Panc1 (cell line): ENCODE results near the gene SBF2. TPM values are rescaled to one million over a fixed set of nuclear protein-coding genes. Genes with fewer than 3 reads are reported as not detected.

Experiments used
- ATAC-seq: fragments of 200-7000 bp; cut with Tn5 transposase; 2 replicates; pipeline ENCODE4 v1.9.1; 2020; ENCODE audit warnings: mild to moderate bottlenecking, moderate library complexity
- BruUV-seq: library from RNA; stranded (reverse); fragments of 400-500 nt; replicated peaks from 2 replicates; lab custom pipeline; 2021; lab: Mats Ljungman, UMichigan
- CTCF ChIA-PET: fragments of 300-600 bp; sonication (Branson Sonifier 250); formaldehyde crosslinking; loops from one replicate; lab custom pipeline; 2022; ENCODE audit warnings: antibody characterized with exemption; lab: Charles Lee
- POLR2A ChIA-PET: fragments of 300-600 bp; sonication (Branson Sonifier 250); formaldehyde crosslinking; loops from one replicate; lab custom pipeline; 2022; ENCODE audit warnings: antibody characterized with exemption; lab: Charles Lee
- DNase-seq: peaks from one replicate; pipeline ENCODE4 v3.0.0-alpha.2; 2010; ENCODE audit warnings: low read depth, low spot score
- H3K27ac ChIP-seq: 2 replicates; pipeline ENCODE4 v1.5.1; 2011; ENCODE audit warnings: mild to moderate bottlenecking, low read length, inconsistent platforms
- H3K27me3 ChIP-seq: fragments of 200-500 bp; sonication (Bioruptor generic); 2 replicates; pipeline ENCODE4 v1.6.0; 2014; ENCODE audit warnings: low read length, inconsistent platforms; ENCODE audit not compliant: control insufficient read depth, insufficient read depth
- H3K36me3 ChIP-seq: fragments of 200-500 bp; sonication (Bioruptor generic); 2 replicates; pipeline ENCODE4 v1.5.1; 2014; ENCODE audit warnings: inconsistent platforms, mild to moderate bottlenecking, low read length, moderate library complexity; ENCODE audit not compliant: control insufficient read depth, insufficient read depth
- H3K4me1 ChIP-seq: 2 replicates; pipeline ENCODE4 v1.5.1; 2011; ENCODE audit warnings: inconsistent platforms, mild to moderate bottlenecking, low read length, moderate library complexity; ENCODE audit not compliant: control insufficient read depth, insufficient read depth
- H3K4me3 ChIP-seq, 2 experiments: 2 replicates each; pipeline ENCODE4 v1.5.1; 2011 to 2012; ENCODE audit warnings: low read depth in 2 of 2, low read length in 2 of 2, mild to moderate bottlenecking in 2 of 2, inconsistent platforms in 1 of 2, moderate library complexity in 1 of 2
- H3K9me3 ChIP-seq: fragments of 200-500 bp; sonication (Bioruptor generic); 2 replicates; pipeline ENCODE4 v1.5.1; 2014; ENCODE audit warnings: low read depth, mild to moderate bottlenecking, inconsistent platforms, low read length, moderate library complexity; ENCODE audit not compliant: control insufficient read depth, insufficient read depth
- CTCF ChIP-seq: fragments of 450-650 bp; IDR thresholded peaks from 2 replicates; pipeline ENCODE4 v1.5.1; 2017; ENCODE audit warnings: mild to moderate bottlenecking
- POLR2AphosphoS5 ChIP-seq: IDR thresholded peaks from 2 replicates; pipeline ENCODE4 v1.6.1; 2012; ENCODE audit warnings: mild to moderate bottlenecking, low read depth, low read length, moderate library complexity
- SIN3A ChIP-seq: IDR thresholded peaks from 2 replicates; pipeline ENCODE4 v1.6.1; 2012; ENCODE audit warnings: low read depth, mild to moderate bottlenecking, low read length, moderate library complexity, borderline replicate concordance; ENCODE audit not compliant: insufficient read depth
- TCF7L2 ChIP-seq: IDR thresholded peaks from 2 replicates; pipeline ENCODE4 v1.6.1; 2011; ENCODE audit warnings: mild to moderate bottlenecking, low read depth, low read length, inconsistent platforms
- in situ Hi-C: cut with HindIII; loops from 2 replicates; pipeline ENCODE4 v1.10.0; 2016; ENCODE audit warnings: low sequenced_read_pairs, low pct_unique_long_range_greater_than_20kb
- intact Hi-C: fragments of 100-400 bp; cut with micrococcal nuclease; formaldehyde crosslinking; loops from one replicate; pipeline ENCODE4 v1.10.0; 2022; ENCODE audit not compliant: unreplicated experiment
- total RNA-seq: library from RNA; stranded (reverse); gene quantifications from one replicate; pipeline ENCODE4 v1.2.1, GENCODE V29; 2021; ENCODE audit not compliant: unreplicated experiment
- TF ChIP-seq, protein P1 (sequence below), 2 experiments: IDR thresholded peaks; 2 replicates each; pipeline ENCODE4 v1.6.1; 2011 to 2012; ENCODE audit warnings: low read depth in 2 of 2, control low read depth in 1 of 2, low read length in 1 of 2, mild to moderate bottlenecking in 1 of 2, moderate library complexity in 1 of 2; ENCODE audit not compliant: insufficient read depth in 1 of 2

SBF2 gene
- total RNA-seq, 1 experiment from 2014 or later: 65.0 TPM

- ChIA-PET CTCF (no interaction called here), POLR2A (no interaction called here)
- Histone ChIP-seq H3K4me3 (no peak overlapping the region), H3K27ac (peak overlapping the region; percentile 100), H3K36me3 (no peaks in the 10 kb centered on the region), H3K27me3 (no peaks in the 10 kb centered on the region), H3K9me3 (no peaks in the 10 kb centered on the region), H3K4me1 (peaks cover 59% of the 10 kb centered on the region)
- ATAC-seq (no peak), DNase-seq (no peak)
- in situ Hi-C loops (no loop called here), intact Hi-C loops (no loop called here)
- TSS peak; percentile 33 for BruUV-seq
- TF ChIP-seq POLR2AphosphoS5: no peak
- TF ChIP-seq CTCF: no peak
Measured at GRCh38 chr11:9761441-9761945, 532.5 kb downstream of the SBF2 start.

- H3K27ac ChIP-seq: peak overlapping the region; percentile 100
- intact Hi-C loops: no loop called here
- no TSS peak for BruUV-seq
- DNase-seq (no peak), ATAC-seq (no peak)
- ChIA-PET POLR2A (interaction anchor here (0.5 to 1.1 kb wide), 4 partner anchors 77 to 561 kb away, joined by 4 to 5 read pairs (median 4); no protein-coding TSS in a partner anchor), CTCF (interaction anchor here (0.6 to 2.6 kb wide), 7 partner anchors 12 to 548 kb away, joined by 3 to 19 read pairs (median 4); no protein-coding TSS in a partner anchor)
- H3K4me1 ChIP-seq: peaks cover 63% of the 10 kb centered on the region
- H3K27me3 ChIP-seq: no peaks in the 10 kb centered on the region
- H3K36me3 ChIP-seq: no peaks in the 10 kb centered on the region
- in situ Hi-C loops: no loop called here
- H3K4me3 ChIP-seq: peak overlapping the region in 1 of 2 experiments; percentile 81; a peak in 1 of 4 replicates
- no peak for TF ChIP-seq SIN3A
- TF ChIP-seq TCF7L2: no peak
- TF ChIP-seq, protein P1, sequence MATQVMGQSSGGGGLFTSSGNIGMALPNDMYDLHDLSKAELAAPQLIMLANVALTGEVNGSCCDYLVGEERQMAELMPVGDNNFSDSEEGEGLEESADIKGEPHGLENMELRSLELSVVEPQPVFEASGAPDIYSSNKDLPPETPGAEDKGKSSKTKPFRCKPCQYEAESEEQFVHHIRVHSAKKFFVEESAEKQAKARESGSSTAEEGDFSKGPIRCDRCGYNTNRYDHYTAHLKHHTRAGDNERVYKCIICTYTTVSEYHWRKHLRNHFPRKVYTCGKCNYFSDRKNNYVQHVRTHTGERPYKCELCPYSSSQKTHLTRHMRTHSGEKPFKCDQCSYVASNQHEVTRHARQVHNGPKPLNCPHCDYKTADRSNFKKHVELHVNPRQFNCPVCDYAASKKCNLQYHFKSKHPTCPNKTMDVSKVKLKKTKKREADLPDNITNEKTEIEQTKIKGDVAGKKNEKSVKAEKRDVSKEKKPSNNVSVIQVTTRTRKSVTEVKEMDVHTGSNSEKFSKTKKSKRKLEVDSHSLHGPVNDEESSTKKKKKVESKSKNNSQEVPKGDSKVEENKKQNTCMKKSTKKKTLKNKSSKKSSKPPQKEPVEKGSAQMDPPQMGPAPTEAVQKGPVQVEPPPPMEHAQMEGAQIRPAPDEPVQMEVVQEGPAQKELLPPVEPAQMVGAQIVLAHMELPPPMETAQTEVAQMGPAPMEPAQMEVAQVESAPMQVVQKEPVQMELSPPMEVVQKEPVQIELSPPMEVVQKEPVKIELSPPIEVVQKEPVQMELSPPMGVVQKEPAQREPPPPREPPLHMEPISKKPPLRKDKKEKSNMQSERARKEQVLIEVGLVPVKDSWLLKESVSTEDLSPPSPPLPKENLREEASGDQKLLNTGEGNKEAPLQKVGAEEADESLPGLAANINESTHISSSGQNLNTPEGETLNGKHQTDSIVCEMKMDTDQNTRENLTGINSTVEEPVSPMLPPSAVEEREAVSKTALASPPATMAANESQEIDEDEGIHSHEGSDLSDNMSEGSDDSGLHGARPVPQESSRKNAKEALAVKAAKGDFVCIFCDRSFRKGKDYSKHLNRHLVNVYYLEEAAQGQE (IDR thresholded peaks at IDR 0.05; ENCODE audit: insufficient read depth in 1 of 2, low read depth in 2 of 2, low read length in 1 of 2): no peak
- no peaks in the 10 kb centered on the region for H3K9me3 ChIP-seq
Measured at GRCh38 chr11:9760193-9760575, 533.8 kb downstream of the SBF2 start.

DNA sequence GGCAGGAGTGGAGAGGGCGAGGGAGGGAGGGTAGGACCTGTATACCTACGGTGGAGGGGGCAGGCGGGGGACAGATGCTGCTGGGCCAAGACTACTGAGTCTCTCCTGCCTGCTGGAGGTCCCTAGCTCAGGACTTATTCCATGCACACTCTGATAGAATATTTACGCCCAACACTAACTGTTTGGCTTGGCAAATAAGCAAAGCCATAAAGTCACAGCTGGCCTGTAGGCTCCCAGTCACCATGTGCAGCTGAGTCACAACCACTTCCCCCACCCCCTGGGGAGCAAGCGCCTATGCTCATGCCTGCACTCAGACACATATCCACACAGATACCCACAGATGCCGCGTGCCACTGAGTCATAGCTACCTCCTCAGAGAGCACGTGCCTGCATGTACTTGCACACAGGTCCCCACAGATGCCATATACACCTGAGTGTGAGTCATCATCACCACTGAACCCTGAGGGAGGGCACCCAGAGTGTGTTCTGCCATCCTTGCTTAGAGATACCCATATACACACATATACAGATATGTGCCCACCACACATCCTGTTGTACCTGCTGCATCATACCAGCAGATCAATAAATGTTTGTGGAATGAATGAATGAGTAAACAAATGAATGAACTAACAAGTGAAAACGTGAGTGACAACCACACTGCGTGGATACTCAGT, 534.4 kb downstream of the SBF2 start:
- peaks cover 69% of the 10 kb centered on the region for H3K4me1 ChIP-seq
- no peaks in the 10 kb centered on the region for H3K36me3 ChIP-seq
- POLR2A ChIA-PET: interaction anchor here (0.5 to 1.4 kb wide), 8 partner anchors 50 to 562 kb away, joined by 3 to 8 read pairs (median 5); no protein-coding TSS in a partner anchor
- H3K27me3 ChIP-seq: no peaks in the 10 kb centered on the region
- CTCF ChIA-PET: interaction anchor here (0.5 to 2.6 kb wide), 14 partner anchors 11 to 607 kb away, joined by 3 to 19 read pairs (median 4); partner anchors contain the start of gene SWAP70
- in situ Hi-C loops (no loop called here), intact Hi-C loops (loop anchor here (2.0 to 10.0 kb wide), 8 partner anchors 103 to 978 kb away; partner anchors contain the start of gene ADM)
- peak; percentile 84; the same call in 1 of the 2 replicates for TF ChIP-seq SIN3A
- peak; percentile 81 for TF ChIP-seq TCF7L2
- TF ChIP-seq POLR2AphosphoS5: peak; percentile 97
- TF ChIP-seq, protein P1 (IDR thresholded peaks at IDR 0.05; ENCODE audit: insufficient read depth in 1 of 2, low read depth in 2 of 2, low read length in 1 of 2): peak in 1 of 2 experiments; percentile 74; a peak in 1 of 4 replicates
- no peak for TF ChIP-seq CTCF
- H3K27ac ChIP-seq: peak overlapping the region; percentile 100
- peak; percentile 100 for DNase-seq
- H3K9me3 ChIP-seq: no peaks in the 10 kb centered on the region
- peak overlapping the region; percentile 51 to 81 for H3K4me3 ChIP-seq
- peak; percentile 87 for ATAC-seq
- BruUV-seq: TSS peak; percentile 35
